ENCODE measurements around the gene CCNL2. TPM values are rescaled to one million over a fixed set of nuclear protein-coding genes. Genes with fewer than 3 reads are reported as not detected.

The CCNL2 gene
- total and polyA plus RNA-seq, 2 of the 13 experiments (the other 11 are each of a cell fraction or from before 2014, with no cell fraction given) = 105 to 340 TPM

DNA sequence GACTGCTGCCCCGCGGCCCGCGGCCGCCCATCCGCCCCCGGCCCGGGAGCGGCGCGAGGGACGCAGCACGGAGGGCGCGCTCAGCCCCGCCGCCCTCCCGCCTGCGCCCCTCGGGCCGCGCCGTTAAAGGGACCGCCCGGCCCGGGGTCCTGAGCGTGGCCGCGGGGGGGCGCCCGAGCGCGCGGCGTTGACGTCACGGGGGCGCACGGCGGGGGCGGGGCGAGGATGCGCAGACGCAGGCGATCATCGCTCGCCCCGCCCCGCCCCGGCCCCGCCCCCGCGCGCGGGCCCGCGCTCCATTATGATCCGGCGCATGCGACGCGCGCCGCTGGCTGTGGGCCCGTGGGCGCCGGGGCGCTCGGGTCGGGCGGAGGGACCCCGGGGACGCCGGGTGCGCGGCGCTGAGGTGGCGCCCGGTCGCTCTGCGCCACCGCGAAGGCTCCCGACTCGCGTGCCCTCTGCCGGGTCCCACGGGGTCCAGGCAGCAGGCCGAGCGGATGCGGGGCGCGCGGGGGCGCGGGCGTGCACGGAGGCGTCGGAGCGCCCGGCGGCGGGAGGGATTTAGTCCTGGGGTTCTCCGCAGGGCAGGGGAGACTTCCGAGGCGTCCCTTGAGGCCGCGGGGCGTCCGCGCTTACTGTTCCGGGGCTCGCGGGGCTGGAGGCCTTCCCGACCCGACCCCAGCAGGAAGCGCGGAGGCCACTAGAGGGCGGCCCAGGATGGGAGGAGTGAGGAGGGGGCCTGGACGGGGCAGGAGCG lies 49.7 kb downstream of the CCNL2 start, which contains the start of gene DVL1 (continued):
- TF ChIP-seq ATF7 (IDR thresholded peaks at IDR 0.05) = no peak
- no peak for TF ChIP-seq ATF7 (CRISPR knock-in tag; IDR thresholded peaks at IDR 0.05)
- TF ChIP-seq, protein P1, sequence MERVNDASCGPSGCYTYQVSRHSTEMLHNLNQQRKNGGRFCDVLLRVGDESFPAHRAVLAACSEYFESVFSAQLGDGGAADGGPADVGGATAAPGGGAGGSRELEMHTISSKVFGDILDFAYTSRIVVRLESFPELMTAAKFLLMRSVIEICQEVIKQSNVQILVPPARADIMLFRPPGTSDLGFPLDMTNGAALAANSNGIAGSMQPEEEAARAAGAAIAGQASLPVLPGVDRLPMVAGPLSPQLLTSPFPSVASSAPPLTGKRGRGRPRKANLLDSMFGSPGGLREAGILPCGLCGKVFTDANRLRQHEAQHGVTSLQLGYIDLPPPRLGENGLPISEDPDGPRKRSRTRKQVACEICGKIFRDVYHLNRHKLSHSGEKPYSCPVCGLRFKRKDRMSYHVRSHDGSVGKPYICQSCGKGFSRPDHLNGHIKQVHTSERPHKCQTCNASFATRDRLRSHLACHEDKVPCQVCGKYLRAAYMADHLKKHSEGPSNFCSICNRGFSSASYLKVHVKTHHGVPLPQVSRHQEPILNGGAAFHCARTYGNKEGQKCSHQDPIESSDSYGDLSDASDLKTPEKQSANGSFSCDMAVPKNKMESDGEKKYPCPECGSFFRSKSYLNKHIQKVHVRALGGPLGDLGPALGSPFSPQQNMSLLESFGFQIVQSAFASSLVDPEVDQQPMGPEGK (CRISPR knock-in tag; IDR thresholded peaks at IDR 0.05) = peak; percentile 80
- TF ChIP-seq MXI1 (IDR thresholded peaks at IDR 0.05; ENCODE audit: borderline replicate concordance, low read depth, low read length) = peak; percentile 37; the same call in 1 of the 3 replicates
- TF ChIP-seq ZNF563 (CRISPR knock-in tag; IDR thresholded peaks at IDR 0.05) = 0 out of 2 replicates have a peak, but pooled peaks have one; percentile 35
- TF ChIP-seq RAD21 (CRISPR knock-in tag; IDR thresholded peaks at IDR 0.05) = peak; percentile 58
- peak; percentile 51 for TF ChIP-seq STAG1 (CRISPR knock-in tag; IDR thresholded peaks at IDR 0.05)
- TF ChIP-seq AGO1 (IDR thresholded peaks at IDR 0.05; ENCODE audit: low read depth, low read length, poor library complexity, severe bottlenecking) = peak; percentile 65
- no peak for TF ChIP-seq HDAC6 (IDR thresholded peaks at IDR 0.05; ENCODE audit: low read depth, low read length)
